H1 (cell line): ENCODE data around the gene DSCAM. TPM values are rescaled to one million over a fixed set of nuclear protein-coding genes. Genes with fewer than 3 reads are reported as not detected.

Experiments
- CTCF ChIA-PET: fragments of 300-600 bp; sonication (Branson Sonifier 250); formaldehyde crosslinking; loops from one replicate; lab custom pipeline; 2021; ENCODE audit not compliant: partially characterized antibody; lab: Charles Lee
- POLR2A ChIA-PET: fragments of 300-600 bp; sonication (Branson Sonifier 250); formaldehyde crosslinking; loops from one replicate; lab custom pipeline; 2021; ENCODE audit warnings: inconsistent platforms; ENCODE audit not compliant: partially characterized antibody; lab: Charles Lee
- DNase-seq, 2 experiments: peaks; one replicate each; pipeline versions ENCODE4 v3.0.0 to v3.0.0-alpha.2; 2010 to 2022; ENCODE audit warnings: low spot score in 2 of 2, low read depth in 1 of 2, mixed read lengths in 1 of 2
- FAIRE-seq: peaks from 2 replicates; lab custom pipeline; 2011; peaks lifted over from hg19 to GRCh38; lab: Jason Lieb, UNC
- H2AFZ ChIP-seq: 2 replicates; pipeline ENCODE4 v1.8.1; 2012; ENCODE audit warnings: low read length, inconsistent platforms
- H2AK5ac ChIP-seq: 2 replicates; pipeline ENCODE4 v1.6.1; 2013; ENCODE audit warnings: low read depth, low read length
- H2BK120ac ChIP-seq: replicated peaks from 2 replicates; pipeline ENCODE3; 2013; ENCODE audit warnings: low read depth, low read length, inconsistent platforms
- H2BK12ac ChIP-seq: 2 replicates; pipeline ENCODE4 v1.6.1; 2013; ENCODE audit warnings: low read depth, low read length
- H2BK15ac ChIP-seq: 2 replicates; pipeline ENCODE4 v1.6.1; 2013; ENCODE audit warnings: low read length
- H2BK20ac ChIP-seq: 2 replicates; pipeline ENCODE4 v1.6.1; 2013; ENCODE audit warnings: low read length
- H2BK5ac ChIP-seq: 2 replicates; pipeline ENCODE4 v1.6.1; 2013; ENCODE audit warnings: low read depth, low read length
- H3K14ac ChIP-seq: 2 replicates; pipeline ENCODE4 v1.6.1; 2013; ENCODE audit warnings: inconsistent platforms; ENCODE audit not compliant: insufficient read length
- H3K18ac ChIP-seq: 2 replicates; pipeline ENCODE4 v1.6.1; 2013; ENCODE audit warnings: low read length; ENCODE audit errors: extremely low read depth
- H3K23ac ChIP-seq: 2 replicates; pipeline ENCODE4 v1.6.1; 2013; ENCODE audit warnings: inconsistent platforms; ENCODE audit not compliant: insufficient read length
- H3K23me2 ChIP-seq: 2 replicates; pipeline ENCODE4 v1.6.1; 2013; ENCODE audit warnings: low read depth, low read length
- H3K27ac ChIP-seq: 2 replicates; pipeline ENCODE4 v1.6.1; 2011; ENCODE audit warnings: low read depth, low read length, inconsistent platforms
- H3K27me3 ChIP-seq, 4 experiments: replicated peaks in 1 of 4; 1 replicate in 1 of 4; 2 replicates in 3 of 4; pipeline versions ENCODE4 v1.6.1 to v1.8.1; 2011 to 2013; ENCODE audit warnings: low read length in 3 of 4, mild to moderate bottlenecking in 3 of 4, inconsistent platforms in 2 of 4, mixed read lengths in 2 of 4, moderate library complexity in 1 of 4; ENCODE audit not compliant: control insufficient read depth in 3 of 4, insufficient read depth in 3 of 4; ENCODE audit errors: extremely low read depth in 1 of 4
- H3K36me3 ChIP-seq, 4 experiments: 2 replicates each; pipeline versions ENCODE4 v1.6.1 to v1.8.1; 2011 to 2013; ENCODE audit warnings: mild to moderate bottlenecking in 4 of 4, low read length in 3 of 4, moderate library complexity in 2 of 4, control low read depth in 1 of 4, inconsistent platforms in 1 of 4; ENCODE audit not compliant: insufficient read depth in 4 of 4, control insufficient read depth in 2 of 4
- H3K4ac ChIP-seq: replicated peaks from 2 replicates; pipeline ENCODE3; 2013; ENCODE audit warnings: low read length, low read depth, mixed read lengths, inconsistent platforms; ENCODE audit not compliant: insufficient read length
- H3K4me1 ChIP-seq, 4 experiments: replicated peaks in 1 of 4; 1 replicate in 1 of 4; 2 replicates in 3 of 4; pipeline versions ENCODE4 v1.6.1 to v1.8.1; 2011 to 2013; ENCODE audit warnings: low read length in 3 of 4, inconsistent platforms in 2 of 4, mixed read lengths in 1 of 4; ENCODE audit not compliant: insufficient read depth in 4 of 4, control insufficient read depth in 3 of 4
- H3K4me2 ChIP-seq, 2 experiments: 2 replicates each; pipeline versions ENCODE4 v1.6.1 to v1.8.1; 2011 to 2013; ENCODE audit warnings: low read depth in 2 of 2, low read length in 2 of 2, control low read depth in 1 of 2, inconsistent platforms in 1 of 2, mild to moderate bottlenecking in 1 of 2; ENCODE audit not compliant: insufficient read depth in 1 of 2
- H3K4me3 ChIP-seq, 4 experiments: fragments of 200-600, 300-600 bp in 1 of 4; sonication (generic), shearing (Covaris generic), sonication (Bioruptor Twin) in 1 of 4; 2 replicates each; pipeline versions ENCODE4 v1.5.1 to v1.8.1; 2011 to 2016; ENCODE audit warnings: low read length in 4 of 4, low read depth in 3 of 4, control low read depth in 2 of 4, inconsistent platforms in 2 of 4, mild to moderate bottlenecking in 2 of 4, mixed read lengths in 1 of 4, moderate library complexity in 1 of 4; ENCODE audit not compliant: insufficient read depth in 2 of 4; ENCODE audit errors: extremely low read depth in 1 of 4
- H3K56ac ChIP-seq: replicated peaks from 2 replicates; pipeline ENCODE3; 2013; ENCODE audit warnings: low read depth, mild to moderate bottlenecking, mixed read lengths, low read length, inconsistent platforms; ENCODE audit not compliant: insufficient read length
- H3K79me1 ChIP-seq: 2 replicates; pipeline ENCODE4 v1.6.1; 2013; ENCODE audit warnings: low read depth, low read length, control low read depth
- H3K79me2 ChIP-seq, 2 experiments: 2 replicates each; pipeline versions ENCODE4 v1.6.1 to v1.8.1; 2012 to 2013; ENCODE audit warnings: low read length in 2 of 2, mild to moderate bottlenecking in 2 of 2, inconsistent platforms in 1 of 2; ENCODE audit not compliant: insufficient read depth in 2 of 2, control insufficient read depth in 1 of 2
- H3K9ac ChIP-seq, 4 experiments: replicated peaks in 1 of 4; 1 replicate in 1 of 4; 2 replicates in 3 of 4; pipeline versions ENCODE4 v1.6.1 to v1.8.1; 2011 to 2013; ENCODE audit warnings: low read depth in 3 of 4, low read length in 3 of 4, control low read depth in 2 of 4, mild to moderate bottlenecking in 2 of 4, moderate library complexity in 2 of 4, inconsistent platforms in 1 of 4; ENCODE audit errors: extremely low read depth in 1 of 4
- H3K9me3 ChIP-seq, 2 experiments: 2 replicates each; pipeline versions ENCODE4 v1.6.1 to v1.8.1; 2012 to 2013; ENCODE audit warnings: mild to moderate bottlenecking in 2 of 2, moderate library complexity in 2 of 2, control low read depth in 1 of 2, inconsistent platforms in 1 of 2, low read depth in 1 of 2, low read length in 1 of 2, mixed read lengths in 1 of 2; ENCODE audit not compliant: insufficient read depth in 2 of 2
- H4K20me1 ChIP-seq, 2 experiments: replicated peaks in 1 of 2; 2 replicates each; pipeline versions ENCODE3 to v1.8.1; 2011 to 2013; ENCODE audit warnings: inconsistent platforms in 2 of 2, low read length in 2 of 2, mild to moderate bottlenecking in 1 of 2; ENCODE audit not compliant: insufficient read depth in 2 of 2, control insufficient read depth in 1 of 2
- H4K5ac ChIP-seq: 2 replicates; pipeline ENCODE4 v1.6.1; 2013; ENCODE audit warnings: low read length, low read depth, mixed read lengths, inconsistent platforms; ENCODE audit not compliant: insufficient read length
- H4K8ac ChIP-seq: 2 replicates; pipeline ENCODE4 v1.8.0; 2013; ENCODE audit warnings: mild to moderate bottlenecking, moderate library complexity, low read length, inconsistent platforms; ENCODE audit not compliant: insufficient read depth; ENCODE audit errors: extremely low read depth
- H4K91ac ChIP-seq: replicated peaks from 2 replicates; pipeline ENCODE3; 2013; ENCODE audit warnings: low read length, mixed read lengths, inconsistent platforms; ENCODE audit not compliant: insufficient read length
- EZH2 ChIP-seq: fragments of 200-600 bp; sonication (generic); IDR thresholded peaks from 2 replicates; pipeline ENCODE4 v1.7.1; 2012; ENCODE audit warnings: low read depth, mild to moderate bottlenecking, moderate library complexity, low read length, inconsistent platforms; ENCODE audit not compliant: severe bottlenecking
- SP2 ChIP-seq: IDR thresholded peaks from 2 replicates; pipeline ENCODE4 v1.6.1; 2012; ENCODE audit warnings: mild to moderate bottlenecking, low read length, inconsistent platforms
- TEAD4 ChIP-seq: IDR thresholded peaks from 2 replicates; pipeline ENCODE4 v1.6.1; 2012; ENCODE audit warnings: low read depth, low read length, inconsistent platforms, mixed read lengths
- WGBS, 2 experiments: shearing (Covaris generic) in 1 of 2; methylation state at CpG; one replicate each; pipeline versions ENCODE4 v1.1.6 to v1.1.7; 2013 to 2015; ENCODE audit warnings: low lambda C conversion rate in 2 of 2, mixed read lengths in 2 of 2, inconsistent platforms in 1 of 2, low coverage in 1 of 2, missing lambda C conversion rate in 1 of 2; ENCODE audit not compliant: insufficient replicate concordance in 2 of 2, insufficient coverage in 1 of 2, insufficient read length in 1 of 2; ENCODE audit errors: extremely low coverage in 1 of 2, missing lambda C conversion rate in 1 of 2; 5-methylcytosine and 5-hydroxymethylcytosine counted together
- polyA plus RNA-seq, 7 experiments: library from polyadenylated mRNA; depleted of rRNA in 3 of 7; stranded (reverse) in 5 of 7; unstranded in 2 of 7; fragments of >200 nt in 5 of 7; fragments of 200-250 nt in 2 of 7; gene quantifications; 1 replicate in 5 of 7; 2 replicates in 1 of 7; 4 replicates in 1 of 7; pipeline versions ENCODE4 v1.2.1 to v1.2.3, GENCODE V29; 2011 to 2013; ENCODE audit warnings: missing spikeins in 2 of 7, mixed read lengths in 2 of 7
- total RNA-seq: library from RNA; stranded (reverse); fragmentation: NEBNext Ultra II Directional; extraction: Animal tissue kit (Norgen Biotek cat#: 25700); gene quantifications from 2 replicates; pipeline ENCODE4 v1.2.1, GENCODE V29; 2021

Gene DSCAM
- total and polyA plus RNA-seq, 2 of the 8 experiments (the other 6 are each of a cell fraction or from before 2014, with no cell fraction given), result 0.02 to 0.15 TPM

- Histone ChIP-seq H2BK15ac (no peak overlapping the region), H3K14ac (no peak overlapping the region), H4K5ac (no peak overlapping the region), H4K91ac (no peak overlapping the region), H3K79me2 (no peaks in the 10 kb centered on the region), H3K4me3 (no peak overlapping the region), H3K56ac (no peak overlapping the region), H3K4ac (no peak overlapping the region), H3K23ac (no peak overlapping the region), H2BK120ac (no peak overlapping the region), H3K36me3 (no peaks in the 10 kb centered on the region), H2BK5ac (no peak overlapping the region), H3K9me3 (no peaks in the 10 kb centered on the region), H2AK5ac (no peak overlapping the region), H3K27ac (no peak overlapping the region), H3K27me3 (no peaks in the 10 kb centered on the region), H4K8ac (no peak overlapping the region), H3K4me1 (no peaks in the 10 kb centered on the region), H3K4me2 (no peak overlapping the region), H2BK12ac (no peak overlapping the region), H3K79me1 (no peaks in the 10 kb centered on the region), H4K20me1 (peaks cover 0 to 2% of the 10 kb centered on the region in 2 experiments), H2AFZ (no peak overlapping the region), H3K9ac (no peak overlapping the region), H2BK20ac (no peak overlapping the region), H3K23me2 (peaks cover 15% of the 10 kb centered on the region; the same call in 1 of the 2 replicates), H3K18ac (no peak overlapping the region)
- 83% methylated on average over 5 of the region's 5 CpGs; no CpG with 5 or more reads in 1 of the 2 experiments for WGBS, 2 experiments
- ChIA-PET CTCF (interaction anchor here (2.3 kb wide), 1 partner anchor 234 kb away, joined by 7 read pairs; no protein-coding TSS in a partner anchor), POLR2A (interaction anchor here (1.2 kb wide), 1 partner anchor 11 kb away, joined by 3 read pairs; no protein-coding TSS in a partner anchor)
- DNase-seq, result no peak
- no peak for FAIRE-seq
- no peak for TF ChIP-seq TEAD4
- no peak for TF ChIP-seq SP2
- TF ChIP-seq EZH2, result no peak
Observed at GRCh38 chr21:40152476-40152875, 694.5 kb downstream of the DSCAM start.
